SK-N-SH (cell line): Measurements from ENCODE around the gene ULBP1.

ENCODE experiments used
- MXI1 ChIP-seq: IDR thresholded peaks from 2 replicates; pipeline ENCODE4 v1.6.1; 2012; ENCODE audit warnings: mild to moderate bottlenecking, low read depth, low read length, improper control_type of control experiment
- RAD21 ChIP-seq: IDR thresholded peaks from 2 replicates; pipeline ENCODE4 v1.6.1; 2012; ENCODE audit warnings: mild to moderate bottlenecking, low read length
- RCOR1 ChIP-seq: fragments of 150-350 bp; IDR thresholded peaks from 2 replicates; pipeline ENCODE4 v1.6.1; 2017; ENCODE audit warnings: antibody characterized with exemption, low read length
- TAF1 ChIP-seq: IDR thresholded peaks from 2 replicates; pipeline ENCODE4 v1.6.1; 2012; ENCODE audit warnings: low read depth, mild to moderate bottlenecking, low read length, moderate library complexity, borderline replicate concordance
- TF ChIP-seq, protein P1 (sequence below): fragments of 200-600 bp; sonication (generic); IDR thresholded peaks from 2 replicates; pipeline ENCODE4 v1.6.1; 2017; ENCODE audit warnings: antibody characterized with exemption, mild to moderate bottlenecking, moderate library complexity
- TF ChIP-seq, protein P2 (sequence below): IDR thresholded peaks from 2 replicates; pipeline ENCODE4 v1.6.1; 2012; ENCODE audit warnings: mild to moderate bottlenecking, low read depth, low read length, moderate library complexity

GRCh38 chr6:149991838-149992237 is 28.1 kb downstream of the ULBP1 start:
- TF ChIP-seq TAF1, result no peak
- TF ChIP-seq, protein P1, sequence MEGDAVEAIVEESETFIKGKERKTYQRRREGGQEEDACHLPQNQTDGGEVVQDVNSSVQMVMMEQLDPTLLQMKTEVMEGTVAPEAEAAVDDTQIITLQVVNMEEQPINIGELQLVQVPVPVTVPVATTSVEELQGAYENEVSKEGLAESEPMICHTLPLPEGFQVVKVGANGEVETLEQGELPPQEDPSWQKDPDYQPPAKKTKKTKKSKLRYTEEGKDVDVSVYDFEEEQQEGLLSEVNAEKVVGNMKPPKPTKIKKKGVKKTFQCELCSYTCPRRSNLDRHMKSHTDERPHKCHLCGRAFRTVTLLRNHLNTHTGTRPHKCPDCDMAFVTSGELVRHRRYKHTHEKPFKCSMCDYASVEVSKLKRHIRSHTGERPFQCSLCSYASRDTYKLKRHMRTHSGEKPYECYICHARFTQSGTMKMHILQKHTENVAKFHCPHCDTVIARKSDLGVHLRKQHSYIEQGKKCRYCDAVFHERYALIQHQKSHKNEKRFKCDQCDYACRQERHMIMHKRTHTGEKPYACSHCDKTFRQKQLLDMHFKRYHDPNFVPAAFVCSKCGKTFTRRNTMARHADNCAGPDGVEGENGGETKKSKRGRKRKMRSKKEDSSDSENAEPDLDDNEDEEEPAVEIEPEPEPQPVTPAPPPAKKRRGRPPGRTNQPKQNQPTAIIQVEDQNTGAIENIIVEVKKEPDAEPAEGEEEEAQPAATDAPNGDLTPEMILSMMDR, result no peak
- TF ChIP-seq MXI1, result no peak
- TF ChIP-seq, protein P2, sequence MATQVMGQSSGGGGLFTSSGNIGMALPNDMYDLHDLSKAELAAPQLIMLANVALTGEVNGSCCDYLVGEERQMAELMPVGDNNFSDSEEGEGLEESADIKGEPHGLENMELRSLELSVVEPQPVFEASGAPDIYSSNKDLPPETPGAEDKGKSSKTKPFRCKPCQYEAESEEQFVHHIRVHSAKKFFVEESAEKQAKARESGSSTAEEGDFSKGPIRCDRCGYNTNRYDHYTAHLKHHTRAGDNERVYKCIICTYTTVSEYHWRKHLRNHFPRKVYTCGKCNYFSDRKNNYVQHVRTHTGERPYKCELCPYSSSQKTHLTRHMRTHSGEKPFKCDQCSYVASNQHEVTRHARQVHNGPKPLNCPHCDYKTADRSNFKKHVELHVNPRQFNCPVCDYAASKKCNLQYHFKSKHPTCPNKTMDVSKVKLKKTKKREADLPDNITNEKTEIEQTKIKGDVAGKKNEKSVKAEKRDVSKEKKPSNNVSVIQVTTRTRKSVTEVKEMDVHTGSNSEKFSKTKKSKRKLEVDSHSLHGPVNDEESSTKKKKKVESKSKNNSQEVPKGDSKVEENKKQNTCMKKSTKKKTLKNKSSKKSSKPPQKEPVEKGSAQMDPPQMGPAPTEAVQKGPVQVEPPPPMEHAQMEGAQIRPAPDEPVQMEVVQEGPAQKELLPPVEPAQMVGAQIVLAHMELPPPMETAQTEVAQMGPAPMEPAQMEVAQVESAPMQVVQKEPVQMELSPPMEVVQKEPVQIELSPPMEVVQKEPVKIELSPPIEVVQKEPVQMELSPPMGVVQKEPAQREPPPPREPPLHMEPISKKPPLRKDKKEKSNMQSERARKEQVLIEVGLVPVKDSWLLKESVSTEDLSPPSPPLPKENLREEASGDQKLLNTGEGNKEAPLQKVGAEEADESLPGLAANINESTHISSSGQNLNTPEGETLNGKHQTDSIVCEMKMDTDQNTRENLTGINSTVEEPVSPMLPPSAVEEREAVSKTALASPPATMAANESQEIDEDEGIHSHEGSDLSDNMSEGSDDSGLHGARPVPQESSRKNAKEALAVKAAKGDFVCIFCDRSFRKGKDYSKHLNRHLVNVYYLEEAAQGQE, result no peak
- TF ChIP-seq RAD21, result no peak
- no peak for TF ChIP-seq RCOR1
